NCI-H2081 treated with DMSO at 0.1 percent for 48 hours (cell line): ENCODE data around the gene TMEM151A.

Experiments
- DNase-seq: peaks from one replicate; lab custom pipeline; 2025; lab: John Stamatoyannopoulos, UW

The TMEM151A gene

GRCh38 chr11:66283461-66284105 lies 8.1 kb upstream of the TMEM151A start:
- no peak for DNase-seq

- DNase-seq: no peak
Observed at GRCh38 chr11:66284526-66285078, 7.1 kb upstream of the TMEM151A start.

- no peak for DNase-seq
Observed at GRCh38 chr11:66285250-66285947, 6.3 kb upstream of the TMEM151A start.

- no peak for DNase-seq
Observed at GRCh38 chr11:66286699-66287098, 5.0 kb upstream of the TMEM151A start.

GRCh38 chr11:66287211-66287888 lies 4.3 kb upstream of the TMEM151A start:
- no peak for DNase-seq

- DNase-seq: no peak
Observed at GRCh38 chr11:66287889-66288670, 3.6 kb upstream of the TMEM151A start.

GRCh38 chr11:66288671-66289547 lies 2.8 kb upstream of the TMEM151A start, which contains the start of gene YIF1A:
Gene YIF1A, minus strand, starts transcription at chr11:66289143. Its CDS starts 158 bp downstream, at chr11:66288985.
- DNase-seq: peak; percentile 99

GRCh38 chr11:66289548-66290329 lies 2.0 kb upstream of the TMEM151A start:
- DNase-seq: no peak

GRCh38 chr11:66290330-66290621 lies 1.4 kb upstream of the TMEM151A start:
- DNase-seq: no peak

GRCh38 chr11:66291303-66291705 lies 390 bp upstream of the TMEM151A start:
- no peak for DNase-seq

GRCh38 chr11:66292543-66293332 lies 1.0 kb downstream of the TMEM151A start:
- DNase-seq: no peak

GRCh38 chr11:66293352-66293751 lies 1.7 kb downstream of the TMEM151A start:
- DNase-seq: no peak

GRCh38 chr11:66293777-66294625 lies 2.3 kb downstream of the TMEM151A start:
- no peak for DNase-seq

- no peak for DNase-seq
Observed at GRCh38 chr11:66294626-66295620, 3.2 kb downstream of the TMEM151A start.

- DNase-seq: no peak
Observed at GRCh38 chr11:66297610-66298009, 5.9 kb downstream of the TMEM151A start.

- DNase-seq: no peak
Observed at GRCh38 chr11:66299186-66299585, 7.5 kb downstream of the TMEM151A start.

GRCh38 chr11:66302656-66303055 lies 11.0 kb downstream of the TMEM151A start:
- no peak for DNase-seq
